HG02970 (cell line): ENCODE data around the gene MIEF1.

Experiments
- ATAC-seq: cut with Tn5 transposase; IDR thresholded peaks from one replicate; pipeline ENCODE4 v1.9.1; 2021; ENCODE audit warnings: mild to moderate bottlenecking, moderate library complexity, moderate number of reproducible peaks; ENCODE audit not compliant: unreplicated experiment, low FRiP score

The MIEF1 gene

DNA sequence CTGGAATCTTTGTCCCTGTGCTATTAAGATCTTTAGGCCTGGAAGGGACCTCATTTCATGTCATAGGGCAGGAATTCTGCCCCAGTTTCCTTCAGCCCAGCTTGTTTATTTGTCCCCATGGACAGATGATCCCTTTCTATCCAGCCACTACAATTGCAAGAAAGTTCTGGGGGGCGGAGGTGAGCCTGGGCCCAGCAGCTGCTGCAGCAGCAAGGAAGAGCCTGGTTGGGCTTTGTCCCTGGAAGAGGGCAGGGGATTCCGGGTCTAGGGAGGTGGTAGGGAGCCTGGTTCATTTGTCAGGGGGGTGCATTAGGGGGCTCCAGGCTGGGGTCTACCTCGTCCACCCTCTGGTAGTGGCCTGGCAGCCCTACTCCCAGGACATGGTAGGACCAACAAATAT, 52.1 kb downstream of the MIEF1 start:
- ATAC-seq = no peak

- no peak for ATAC-seq
These were observed 55.1 kb downstream of the MIEF1 start for GRCh38 chr22:39556970-39557841.

GRCh38 chr22:39558254-39558727, 56.2 kb downstream of the MIEF1 start:
- no peak for ATAC-seq

DNA sequence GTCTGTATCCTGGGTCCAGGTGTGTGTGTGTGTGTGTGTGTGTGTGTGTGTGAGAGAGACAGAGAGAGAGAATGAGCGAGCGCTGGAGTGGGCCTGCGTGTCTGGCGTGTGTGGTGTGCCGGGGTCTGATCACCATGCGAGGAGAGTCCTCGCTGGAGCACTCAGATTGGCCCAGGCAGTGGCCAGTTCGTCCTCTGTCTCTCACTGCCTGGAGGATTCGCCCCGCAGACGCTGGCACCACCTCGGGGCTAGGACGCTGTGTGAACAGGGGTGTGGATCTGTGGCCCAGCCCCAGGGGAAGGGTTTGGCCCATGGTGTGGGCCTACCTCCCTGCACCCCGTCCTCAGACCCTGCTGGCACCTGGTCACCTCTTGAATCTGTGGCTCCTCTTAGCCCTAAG, 56.9 kb downstream of the MIEF1 start:
- no peak for ATAC-seq

GRCh38 chr22:39559456-39560105, 57.5 kb downstream of the MIEF1 start:
- ATAC-seq = no peak

GRCh38 chr22:39560127-39560526, 58.0 kb downstream of the MIEF1 start:
- no peak for ATAC-seq

GRCh38 chr22:39562839-39563489, 60.9 kb downstream of the MIEF1 start:
- ATAC-seq = no peak

- ATAC-seq = no peak
These were observed 61.7 kb downstream of the MIEF1 start for GRCh38 chr22:39563571-39564428.

- no peak for ATAC-seq
These were observed 63.4 kb downstream of the MIEF1 start for GRCh38 chr22:39565414-39565944.

DNA sequence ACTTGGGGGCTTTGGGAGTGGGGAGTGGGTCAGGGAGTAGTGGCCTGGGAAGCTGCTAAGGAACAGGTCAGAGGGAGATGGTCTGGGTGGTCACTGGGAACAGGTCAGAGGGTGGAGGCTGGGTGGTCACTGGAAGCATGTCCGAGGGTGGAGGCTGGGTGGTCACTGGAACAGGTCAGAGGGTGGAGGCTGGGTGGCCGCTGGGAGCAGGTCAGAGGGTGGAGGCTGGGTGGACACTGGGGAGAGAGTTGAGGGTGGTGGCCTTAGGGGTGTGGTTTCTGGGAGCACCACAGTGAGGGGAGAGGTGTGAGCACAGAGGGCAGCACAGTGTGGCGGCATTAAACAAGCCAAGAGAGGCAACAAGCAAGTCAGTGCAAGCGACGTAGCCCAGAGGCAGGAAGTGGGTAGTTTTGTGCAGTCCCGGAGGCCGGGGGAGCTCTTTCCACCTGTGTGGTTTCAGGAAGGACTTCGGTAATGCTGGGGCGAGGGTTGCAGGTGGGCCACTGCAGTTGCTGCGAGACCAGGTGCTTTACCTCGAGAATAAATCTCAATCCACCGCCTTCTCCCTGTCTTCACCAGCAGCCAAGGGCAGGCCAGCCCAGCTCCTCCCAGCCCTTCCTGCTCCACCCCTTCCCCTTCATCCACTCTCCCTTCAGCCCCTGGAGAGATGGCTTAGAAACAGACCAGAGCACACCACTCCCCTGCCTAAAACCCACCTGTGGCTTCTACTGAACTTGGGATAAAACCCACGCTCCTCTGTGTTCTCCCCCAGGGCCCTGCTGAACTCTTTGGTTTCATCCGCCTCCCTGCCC, 65.3 kb downstream of the MIEF1 start:
- no peak for ATAC-seq
